Colonic mucosa (tissue), 4 donors: ENCODE measurements around the gene SUSD4. TPM values are rescaled to one million over a fixed set of nuclear protein-coding genes. Genes with fewer than 3 reads are reported as not detected.
"Not testable (repeated sequence)": the region's sequence is repeated elsewhere in the genome, so short reads cannot be mapped to it uniquely, and the experiment has no call there.

ENCODE experiments used
- DNase-seq: peaks from one replicate; pipeline ENCODE4 v3.0.0-alpha.2; 2020
- H3K27ac ChIP-seq: fragments of 200-600 bp; one replicate; pipeline ENCODE4 v1.8.0; 2021
- H3K27me3 ChIP-seq: fragments of 200-600 bp; one replicate; pipeline ENCODE4 v1.8.0; 2021
- H3K36me3 ChIP-seq: fragments of 200-600 bp; one replicate; pipeline ENCODE4 v1.8.0; 2021
- H3K4me1 ChIP-seq: fragments of 200-600 bp; one replicate; pipeline ENCODE4 v1.8.0; 2021; ENCODE audit warnings: mild to moderate bottlenecking
- H3K4me3 ChIP-seq: fragments of 200-600 bp; one replicate; pipeline ENCODE4 v1.8.0; 2021
- H3K9ac ChIP-seq, 2 donors: one replicate each; pipeline ENCODE4 v1.7.0; 2013; ENCODE audit warnings: control low read depth in 2 of 2, low read depth in 2 of 2, low read length in 2 of 2
- H3K9me3 ChIP-seq: fragments of 200-600 bp; one replicate; pipeline ENCODE4 v1.8.0; 2021
- CTCF ChIP-seq: fragments of 200-600 bp; IDR thresholded peaks from one replicate; pipeline ENCODE4 v1.8.0; 2022; ENCODE audit warnings: antibody characterized with exemption, mild to moderate bottlenecking
- intact Hi-C: fragments of 100-400 bp; cut with DNase I; formaldehyde crosslinking; loops from one replicate; pipeline ENCODE4 v1.14.1; 2022
- total RNA-seq, 2 donors: library from RNA; stranded (reverse); fragmentation: NEBNext Ultra II Directional in 1 of 2; extraction: Animal tissue kit (Norgen Biotek cat#: 25700) in 1 of 2; gene quantifications; one replicate each; pipeline ENCODE4 v1.2.1, GENCODE V29; 2021
- donor health status: healthy.
- donor health status: DM: no; HTN: no; CAD: no.
- donor health status: DM: no; HTN: no; CAD: no.

Gene SUSD4
- total RNA-seq, 2 donors from 2014 or later: 0.15 to 0.37 TPM

DNA sequence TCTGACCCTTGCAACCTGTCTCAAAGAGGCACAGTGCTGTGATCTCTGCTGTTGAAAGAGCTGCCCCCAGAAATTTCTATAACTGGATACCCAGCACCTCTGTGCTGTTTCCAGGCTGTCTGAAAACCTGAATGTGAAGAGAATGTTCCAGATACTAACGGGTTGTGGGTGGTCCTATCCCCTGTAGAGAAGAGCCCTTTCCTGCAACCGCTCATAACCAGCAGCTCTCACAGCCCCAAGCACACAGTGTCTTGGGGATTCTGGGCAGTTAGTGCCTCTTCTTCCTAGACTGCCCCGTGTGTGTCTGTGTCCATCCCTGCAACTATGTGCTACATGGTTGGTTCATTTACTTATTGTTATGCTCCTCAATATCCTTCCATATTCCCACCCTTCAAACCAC, 104.5 kb downstream of the SUSD4 start:
- no peak overlapping the region for H3K27ac ChIP-seq
- H3K9me3 ChIP-seq: no peaks in the 10 kb centered on the region
- no peak for DNase-seq
- intact Hi-C loops: no loop called here
- TF ChIP-seq CTCF: no peak
- H3K9ac ChIP-seq: no peak overlapping the region
- no peaks in the 10 kb centered on the region for H3K27me3 ChIP-seq
- H3K4me1 ChIP-seq: no peaks in the 10 kb centered on the region
- no peak overlapping the region for H3K4me3 ChIP-seq
- no peaks in the 10 kb centered on the region for H3K36me3 ChIP-seq

DNA sequence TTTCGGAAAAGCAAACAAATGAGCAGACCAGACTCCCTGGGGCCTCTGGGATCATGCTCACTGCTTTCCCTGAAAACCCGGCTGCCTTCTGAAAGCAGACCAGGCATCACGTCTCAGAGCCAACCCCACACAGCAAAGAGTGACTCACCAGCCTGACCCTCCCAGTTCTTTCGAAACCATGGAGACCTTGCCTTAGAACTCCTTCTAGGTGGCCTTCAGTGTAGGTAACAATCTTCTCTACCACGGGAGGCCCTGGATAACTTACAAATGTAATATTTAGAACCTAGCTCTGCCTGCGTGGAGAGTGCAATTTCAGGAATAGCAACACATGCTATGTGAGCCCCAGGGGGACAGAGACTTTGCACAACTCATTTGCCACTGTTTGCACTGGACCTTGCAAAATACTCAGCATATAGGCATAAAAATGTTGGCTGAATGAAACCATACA, 105.2 kb downstream of the SUSD4 start:
- Histone ChIP-seq H3K27me3 (no peaks in the 10 kb centered on the region), H3K36me3 (no peaks in the 10 kb centered on the region), H3K4me1 (no peaks in the 10 kb centered on the region), H3K9me3 (no peaks in the 10 kb centered on the region), H3K27ac (no peak overlapping the region), H3K4me3 (no peak overlapping the region), H3K9ac (no peak overlapping the region)
- DNase-seq: peak; percentile 15
- intact Hi-C loops: no loop called here
- TF ChIP-seq CTCF: no peak

- Histone ChIP-seq H3K4me3 (no peak overlapping the region), H3K9ac (no peak overlapping the region), H3K9me3 (no peaks in the 10 kb centered on the region), H3K27ac (no peak overlapping the region), H3K36me3 (no peaks in the 10 kb centered on the region), H3K27me3 (no peaks in the 10 kb centered on the region), H3K4me1 (no peaks in the 10 kb centered on the region)
- no peak for TF ChIP-seq CTCF
- DNase-seq: no peak
- intact Hi-C loops: no loop called here
These were observed 106.0 kb downstream of the SUSD4 start for GRCh38 chr1:223257856-223258550.

DNA sequence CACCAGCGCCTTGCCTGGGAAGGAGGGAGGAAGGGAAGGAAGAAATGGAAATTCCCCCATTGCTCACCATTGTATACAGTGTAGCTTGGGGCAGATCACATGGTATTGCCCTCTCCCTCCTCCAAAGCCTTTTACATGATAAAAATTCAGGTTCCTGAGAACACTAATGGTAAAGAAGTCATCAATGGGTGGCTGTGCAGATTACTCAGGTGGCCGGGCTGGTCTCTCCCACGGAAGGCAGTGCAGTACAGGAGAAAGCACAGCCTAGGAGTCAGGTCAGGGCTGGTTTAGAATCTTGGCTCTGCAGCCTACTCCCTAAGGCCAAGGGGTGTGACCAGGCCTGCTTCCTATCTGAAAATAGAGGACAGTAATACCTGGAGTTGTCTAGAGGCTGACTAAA, 107.9 kb downstream of the SUSD4 start:
- Histone ChIP-seq H3K27me3 (no peaks in the 10 kb centered on the region), H3K36me3 (no peaks in the 10 kb centered on the region), H3K27ac (no peak overlapping the region), H3K9me3 (no peaks in the 10 kb centered on the region), H3K9ac (no peak overlapping the region), H3K4me3 (no peak overlapping the region), H3K4me1 (no peaks in the 10 kb centered on the region)
- no peak for TF ChIP-seq CTCF
- intact Hi-C loops: no loop called here
- DNase-seq: no peak

- H3K27me3 ChIP-seq: no peaks in the 10 kb centered on the region
- no peaks in the 10 kb centered on the region for H3K36me3 ChIP-seq
- H3K27ac ChIP-seq: no peak overlapping the region
- no peaks in the 10 kb centered on the region for H3K4me1 ChIP-seq
- no peak overlapping the region for H3K9ac ChIP-seq
- H3K4me3 ChIP-seq: no peak overlapping the region
- no peak for DNase-seq
- intact Hi-C loops: no loop called here
- TF ChIP-seq CTCF: no peak
- H3K9me3 ChIP-seq: no peaks in the 10 kb centered on the region
These were observed 110.1 kb downstream of the SUSD4 start for GRCh38 chr1:223253916-223254315.

DNA sequence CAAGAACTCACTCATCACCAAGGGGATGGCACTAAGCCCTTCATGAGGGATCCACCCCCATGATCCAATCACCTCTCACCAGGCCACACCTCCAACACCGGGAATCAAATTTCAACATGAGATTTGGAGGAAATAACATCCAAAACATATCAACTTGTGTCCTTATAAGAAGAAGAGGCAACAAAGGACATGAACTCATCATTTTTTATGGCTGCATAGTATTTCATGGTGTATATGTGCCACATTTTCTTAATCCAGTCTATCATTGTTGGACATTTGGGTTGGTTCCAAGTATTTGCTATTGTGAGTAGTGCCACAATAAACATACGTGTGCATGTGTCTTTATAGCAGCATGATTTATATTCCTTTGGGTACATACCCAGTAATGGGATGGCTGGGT, 112.6 kb downstream of the SUSD4 start:
- H3K4me3 ChIP-seq, H3K27ac ChIP-seq, H3K4me1 ChIP-seq, DNase-seq, H3K27me3 ChIP-seq, H3K9ac ChIP-seq, H3K36me3 ChIP-seq, intact Hi-C loops, H3K9me3 ChIP-seq: not testable (repeated sequence)
